Measurements from ENCODE around the gene MYO16.

GRCh38 chr13:109043636-109044035 lies 414.2 kb downstream of the MYO16 start:
- no peak for TF ChIP-seq CTCF (IDR thresholded peaks at IDR 0.05)
- no peak for TF ChIP-seq POLR2A (IDR thresholded peaks at IDR 0.05)
- no peak for TF ChIP-seq EP300 (IDR thresholded peaks at IDR 0.05)

Measured in gastroesophageal sphincter (tissue), 3 donors.